HG03342 (cell line): ENCODE results near the gene ZBTB21.
"Not testable (repeated sequence)": the region's sequence is repeated elsewhere in the genome, so short reads cannot be mapped to it uniquely, and the experiment has no call there.

Experiments used
- ATAC-seq: cut with Tn5 transposase; IDR thresholded peaks from one replicate; pipeline ENCODE4 v1.9.1; 2021; ENCODE audit warnings: mild to moderate bottlenecking, moderate library complexity; ENCODE audit not compliant: unreplicated experiment

Gene ZBTB21

GRCh38 chr21:41954654-41955499 is 55.3 kb downstream of the ZBTB21 start:
- ATAC-seq: no peak

GRCh38 chr21:41953831-41954653 is 56.1 kb downstream of the ZBTB21 start, which contains the start of gene C2CD2:
C2CD2 (minus strand) TSS chr21:41954018; CDS start chr21:41953648, 370 bp downstream.
- no peak for ATAC-seq

GRCh38 chr21:41953249-41953830 is 56.8 kb downstream of the ZBTB21 start:
- no peak for ATAC-seq

- ATAC-seq: no peak
Measured at GRCh38 chr21:41952568-41953248, 57.5 kb downstream of the ZBTB21 start.

GRCh38 chr21:41951876-41952567 is 58.1 kb downstream of the ZBTB21 start:
- ATAC-seq: no peak

GRCh38 chr21:41950941-41951351 is 59.2 kb downstream of the ZBTB21 start:
- no peak for ATAC-seq

GRCh38 chr21:41949631-41950030 is 60.5 kb downstream of the ZBTB21 start:
- ATAC-seq: not testable (repeated sequence)

- no peak for ATAC-seq
Measured at GRCh38 chr21:41948901-41949300, 61.3 kb downstream of the ZBTB21 start.

GRCh38 chr21:41948078-41948895 is 61.9 kb downstream of the ZBTB21 start:
- no peak for ATAC-seq

GRCh38 chr21:41945982-41946381 is 64.2 kb downstream of the ZBTB21 start:
- no peak for ATAC-seq

GRCh38 chr21:41943851-41944250 is 66.3 kb downstream of the ZBTB21 start:
- no peak for ATAC-seq

GRCh38 chr21:41942457-41942856 is 67.7 kb downstream of the ZBTB21 start:
- ATAC-seq: no peak

- no peak for ATAC-seq
Measured at GRCh38 chr21:41941941-41942340, 68.2 kb downstream of the ZBTB21 start.

- no peak for ATAC-seq
Measured at GRCh38 chr21:41940431-41940830, 69.7 kb downstream of the ZBTB21 start.

GRCh38 chr21:41939391-41939790 is 70.8 kb downstream of the ZBTB21 start:
- ATAC-seq: no peak
